Transverse colon (tissue), 4 donors: ENCODE results near the gene TRIM44. TPM values are rescaled to one million over a fixed set of nuclear protein-coding genes. Genes with fewer than 3 reads are reported as not detected.
A peak's percentile ranks its signal among the peaks of the same experiment; 100 is the strongest.

Source experiments
- DNase-seq: peaks from one replicate; pipeline ENCODE4 v3.0.0-alpha.2; 2019
- H3K27ac ChIP-seq, 4 donors: fragments of 200-600 bp; sonication (generic); 2 replicates each; pipeline ENCODE4 v1.5.1; 2016 to 2018; ENCODE audit warnings: inconsistent platforms in 4 of 4
- H3K27me3 ChIP-seq: fragments of 200-600 bp; sonication (generic); 2 replicates; pipeline ENCODE4 v1.5.1; 2017; ENCODE audit warnings: inconsistent platforms
- H3K36me3 ChIP-seq, 4 donors: fragments of 200-600 bp; sonication (generic); 2 replicates each; pipeline ENCODE4 v1.5.1; 2017 to 2019; ENCODE audit warnings: inconsistent platforms in 4 of 4
- H3K4me1 ChIP-seq, 4 donors: fragments of 200-600 bp; sonication (generic); 2 replicates each; pipeline ENCODE4 v1.5.1; 2017 to 2020; ENCODE audit warnings: inconsistent platforms in 4 of 4
- H3K4me3 ChIP-seq, 4 donors: fragments of 200-600 bp; sonication (generic); 1 replicate in 1 of 4; 2 replicates in 3 of 4; pipeline versions ENCODE4 v1.5.1 to v1.6.1; 2017 to 2019; ENCODE audit warnings: inconsistent platforms in 4 of 4
- H3K9me3 ChIP-seq, 2 donors: fragments of 200-600 bp; sonication (generic); 2 replicates each; pipeline ENCODE4 v1.5.1; 2017 to 2019; ENCODE audit warnings: inconsistent platforms in 2 of 2
- CTCF ChIP-seq, 5 experiments: fragments of 200-600 bp in 3 of 5; fragments of 450-650 bp in 2 of 5; sonication (generic) in 3 of 5; IDR thresholded peaks; 1 replicate in 2 of 5; 2 replicates in 3 of 5; pipeline ENCODE4 v1.5.1; 2016 to 2017; ENCODE audit warnings: antibody characterized with exemption in 5 of 5, inconsistent platforms in 3 of 5, mild to moderate bottlenecking in 2 of 5, moderate library complexity in 1 of 5
- EP300 ChIP-seq: sonication (generic); formaldehyde crosslinking; IDR thresholded peaks from one replicate; pipeline ENCODE4 v1.6.1; 2017; ENCODE audit warnings: antibody characterized with exemption, low read depth
- POLR2A ChIP-seq: fragments of 450-650 bp; IDR thresholded peaks from one replicate; pipeline ENCODE4 v1.6.1; 2016; ENCODE audit warnings: antibody characterized with exemption, mild to moderate bottlenecking, moderate library complexity
- POLR2AphosphoS5 ChIP-seq, 3 donors: sonication (generic); formaldehyde crosslinking; IDR thresholded peaks; one replicate each; pipeline ENCODE4 v1.6.1; 2016; ENCODE audit warnings: antibody characterized with exemption in 3 of 3
- WGBS, 2 donors: methylation state at CpG; one replicate each; pipeline ENCODE4 v1.1.5; 2018; ENCODE audit warnings: low coverage in 1 of 2; 5-methylcytosine and 5-hydroxymethylcytosine counted together
- in situ Hi-C, 4 donors: fragments of 200-750 bp; cut with MboI; loops; one replicate each; pipeline versions ENCODE4 v1.15.0 to v1.15.1; 2017; ENCODE audit warnings: low sequenced_read_pairs in 3 of 4, low pct_ligation_motif_present in 1 of 4, low pct_unique_long_range_greater_than_20kb in 1 of 4
- intact Hi-C: fragments of 100-400 bp; cut with DNase I; formaldehyde crosslinking; loops from one replicate; pipeline ENCODE4 v1.15.1; 2023; ENCODE audit warnings: low total_unique reads
- total RNA-seq, 4 donors: library from RNA; depleted of rRNA; stranded (reverse); fragments of >200 nt; gene quantifications; one replicate each; pipeline ENCODE4 v1.1.0, GENCODE V29; 2016

The TRIM44 gene
- total RNA-seq, 4 donors from 2014 or later: 17.9 to 93.9 (median 37.5) TPM

- TF ChIP-seq EP300 (no peak), POLR2A (no peak), CTCF (IDR thresholded peaks at IDR 0.05) (no peak), POLR2AphosphoS5 (IDR thresholded peaks at IDR 0.05) (no peak)
- intact Hi-C loops (no loop called here), in situ Hi-C loops (no loop called here)
- Histone ChIP-seq H3K36me3 (no peaks in the 10 kb centered on the region), H3K27ac (no peak overlapping the region), H3K4me1 (peaks cover 3 to 22% (median 12%) of the 10 kb centered on the region in 4 donors), H3K9me3 (no peaks in the 10 kb centered on the region), H3K4me3 (no peak overlapping the region), H3K27me3 (no peaks in the 10 kb centered on the region)
- no peak for DNase-seq
- 89 to 90% methylated on average over 3 of the region's 3 CpGs for WGBS, 2 donors
Observed at GRCh38 chr11:35672608-35673007, 10.0 kb downstream of the TRIM44 start.

GRCh38 chr11:35675901-35676610 lies 13.5 kb downstream of the TRIM44 start:
- Histone ChIP-seq H3K4me3 (no peak overlapping the region), H3K27ac (peak overlapping the region in 2 of 4 donors; percentile 4 to 39), H3K27me3 (no peaks in the 10 kb centered on the region), H3K4me1 (peaks cover 3 to 20% (median 13%) of the 10 kb centered on the region in 4 donors), H3K36me3 (no peaks in the 10 kb centered on the region), H3K9me3 (no peaks in the 10 kb centered on the region)
- intact Hi-C loops: no loop called here
- DNase-seq: no peak
- TF ChIP-seq POLR2AphosphoS5 (IDR thresholded peaks at IDR 0.05) (no peak), EP300 (no peak), CTCF (IDR thresholded peaks at IDR 0.05) (no peak), POLR2A (no peak)
- in situ Hi-C loops: no loop called here
- 100% methylated on average over 1 of the region's 1 CpG; no CpG with 5 or more reads in 1 of the 2 donors for WGBS, 2 donors

GRCh38 chr11:35676611-35676965 lies 14.0 kb downstream of the TRIM44 start:
- Histone ChIP-seq H3K4me1 (peaks cover 0 to 18% (median 13%) of the 10 kb centered on the region in 4 donors), H3K27ac (peak overlapping the region in 2 of 4 donors; percentile 4 to 39), H3K36me3 (no peaks in the 10 kb centered on the region), H3K27me3 (no peaks in the 10 kb centered on the region), H3K4me3 (no peak overlapping the region), H3K9me3 (no peaks in the 10 kb centered on the region)
- intact Hi-C loops (no loop called here), in situ Hi-C loops (no loop called here)
- DNase-seq: no peak
- TF ChIP-seq POLR2A (no peak), POLR2AphosphoS5 (IDR thresholded peaks at IDR 0.05) (no peak), CTCF (IDR thresholded peaks at IDR 0.05) (no peak), EP300 (no peak)
- WGBS, 2 donors: 64 to 75% methylated on average over 1 of the region's 1 CpG

GRCh38 chr11:35677904-35678303 lies 15.3 kb downstream of the TRIM44 start:
- DNase-seq: no peak
- Histone ChIP-seq H3K4me3 (no peak overlapping the region), H3K27ac (no peak overlapping the region), H3K4me1 (peaks cover 11 to 30% (median 22%) of the 10 kb centered on the region in 4 donors), H3K36me3 (no peaks in the 10 kb centered on the region), H3K9me3 (no peaks in the 10 kb centered on the region), H3K27me3 (no peaks in the 10 kb centered on the region)
- no peak for TF ChIP-seq EP300
- TF ChIP-seq POLR2A: no peak
- no peak for TF ChIP-seq POLR2AphosphoS5 (IDR thresholded peaks at IDR 0.05)
- TF ChIP-seq CTCF (IDR thresholded peaks at IDR 0.05): no peak
- intact Hi-C loops: no loop called here
- in situ Hi-C loops: no loop called here
- 100% methylated on average over 1 of the region's 1 CpG for whole genome bisulfite sequencing, 2 donors
